Spleen (tissue), 11 donors: ENCODE data around the gene NDE1. TPM values are rescaled to one million over a fixed set of nuclear protein-coding genes. Genes with fewer than 3 reads are reported as not detected.
A peak's percentile ranks its signal among the peaks of the same experiment; 100 is the strongest.

Experiments
- DNase-seq: peaks from one replicate; pipeline ENCODE4 v3.0.0-alpha.2; 2020
- H3K27ac ChIP-seq, 8 donors: fragments of 200-600 bp; sonication (generic) in 7 of 8; 1 replicate in 4 of 8; 2 replicates in 4 of 8; pipeline versions ENCODE4 v1.5.0 to v1.8.0; 2016 to 2021; ENCODE audit warnings: inconsistent platforms in 4 of 8, mild to moderate bottlenecking in 4 of 8, moderate library complexity in 1 of 8
- H3K27me3 ChIP-seq, 7 donors: fragments of 200-600 bp; sonication (generic) in 6 of 7; replicated peaks in 1 of 7; 1 replicate in 4 of 7; 2 replicates in 3 of 7; pipeline versions ENCODE4 v1.5.0 to v1.8.0; 2016 to 2021; ENCODE audit warnings: inconsistent platforms in 3 of 7, mild to moderate bottlenecking in 1 of 7
- H3K36me3 ChIP-seq, 6 donors: fragments of 200-600 bp; sonication (generic) in 5 of 6; 1 replicate in 4 of 6; 2 replicates in 2 of 6; pipeline versions ENCODE4 v1.5.0 to v1.8.0; 2016 to 2021; ENCODE audit warnings: inconsistent platforms in 2 of 6
- H3K4me1 ChIP-seq, 6 donors: fragments of 200-600 bp; sonication (generic) in 5 of 6; 1 replicate in 3 of 6; 2 replicates in 3 of 6; pipeline versions ENCODE4 v1.5.0 to v1.8.0; 2016 to 2021; ENCODE audit warnings: inconsistent platforms in 3 of 6
- H3K4me3 ChIP-seq, 8 donors: fragments of 200-600 bp; sonication (generic) in 7 of 8; 1 replicate in 4 of 8; 2 replicates in 4 of 8; pipeline versions ENCODE4 v1.5.0 to v1.8.0; 2016 to 2021; ENCODE audit warnings: inconsistent platforms in 4 of 8, mild to moderate bottlenecking in 4 of 8, moderate library complexity in 2 of 8
- H3K9me3 ChIP-seq, 8 donors: fragments of 200-600 bp; sonication (generic) in 7 of 8; 1 replicate in 4 of 8; 2 replicates in 4 of 8; pipeline versions ENCODE4 v1.5.0 to v1.8.0; 2016 to 2021; ENCODE audit warnings: inconsistent platforms in 4 of 8
- POLR2A ChIP-seq, 3 donors: fragments of 450-650 bp; IDR thresholded peaks; one replicate each; pipeline ENCODE4 v1.5.1; 2017; ENCODE audit warnings: antibody characterized with exemption in 3 of 3, mild to moderate bottlenecking in 1 of 3
- POLR2AphosphoS5 ChIP-seq, 3 donors: sonication (generic); formaldehyde crosslinking; IDR thresholded peaks; one replicate each; pipeline ENCODE4 v1.5.1; 2017; ENCODE audit warnings: antibody characterized with exemption in 3 of 3
- WGBS, 5 donors: extraction: QIAGEN DNeasy Blood & Tissue Kit in 3 of 5; methylation state at CpG; one replicate each; pipeline versions ENCODE4 v1.1.5 to v1.1.7; 2013 to 2018; 5-methylcytosine and 5-hydroxymethylcytosine counted together
- intact Hi-C: fragments of 100-400 bp; cut with DNase I; formaldehyde crosslinking; loops from one replicate; pipeline ENCODE4 v1.15.0; 2023; ENCODE audit warnings: low total_unique reads
- polyA plus RNA-seq, 3 donors: library from polyadenylated mRNA; stranded (reverse); fragments of 200-250 nt; gene quantifications; one replicate each; pipeline ENCODE4 v1.2.1, GENCODE V29; 2013
- total RNA-seq, 7 donors: library from RNA; depleted of rRNA in 3 of 7; stranded (reverse); fragments of >200 nt in 3 of 7; fragmentation: NEBNext Ultra II Directional in 4 of 7; extraction: Animal tissue kit (Norgen Biotek cat#: 25700) in 4 of 7; gene quantifications; one replicate each; pipeline versions ENCODE4 v1.1.0 to v1.2.1, GENCODE V29; 2016 to 2021
- TF ChIP-seq, protein P1 (sequence below), 11 experiments: fragments of 200-600 bp in 7 of 11; fragments of 450-650 bp in 4 of 11; sonication (generic) in 4 of 11; IDR thresholded peaks in 8 of 11; conservative IDR thresholded peaks in 3 of 11; 1 replicate in 7 of 11; 2 replicates in 4 of 11; pipeline versions ENCODE4 v1.4.0 to v1.8.0; 2016 to 2021; ENCODE audit warnings: antibody characterized with exemption in 11 of 11, inconsistent platforms in 4 of 11, mild to moderate bottlenecking in 1 of 11
- donor health status: healthy with polysubstance abuse.
- donor health status: DM: no; HTN: no; CAD: no; lungs with moderate emphysema.
- donor health status: DM: no; HTN: no; CAD: no.
- donor health status: Bipolar disorder and iron deficiency.
- donor health status: healthy.
- donor health status: DM: no; HTN: no; CAD: no.
- donor health status: DM: yes; HTN: yes; CAD: no.

The NDE1 gene
- total and polyA plus RNA-seq, 10 donors: 8.7 to 69.6 (median 57.5) TPM

GRCh38 chr16:15621889-15622288 lies 28.2 kb upstream of the NDE1 start:
- Histone ChIP-seq H3K27ac (no peak overlapping the region), H3K4me1 (peaks cover 0 to 26% (median 7%) of the 10 kb centered on the region in 6 donors), H3K4me3 (no peak overlapping the region), H3K36me3 (peaks cover 3 to 100% (median 98%) of the 10 kb centered on the region in 6 donors), H3K27me3 (no peaks in the 10 kb centered on the region), H3K9me3 (no peaks in the 10 kb centered on the region)
- no peak for DNase-seq
- 84 to 98% (median 91%) methylated on average over 8 of the region's 8 CpGs for WGBS, 5 donors
- TF ChIP-seq, protein P1, sequence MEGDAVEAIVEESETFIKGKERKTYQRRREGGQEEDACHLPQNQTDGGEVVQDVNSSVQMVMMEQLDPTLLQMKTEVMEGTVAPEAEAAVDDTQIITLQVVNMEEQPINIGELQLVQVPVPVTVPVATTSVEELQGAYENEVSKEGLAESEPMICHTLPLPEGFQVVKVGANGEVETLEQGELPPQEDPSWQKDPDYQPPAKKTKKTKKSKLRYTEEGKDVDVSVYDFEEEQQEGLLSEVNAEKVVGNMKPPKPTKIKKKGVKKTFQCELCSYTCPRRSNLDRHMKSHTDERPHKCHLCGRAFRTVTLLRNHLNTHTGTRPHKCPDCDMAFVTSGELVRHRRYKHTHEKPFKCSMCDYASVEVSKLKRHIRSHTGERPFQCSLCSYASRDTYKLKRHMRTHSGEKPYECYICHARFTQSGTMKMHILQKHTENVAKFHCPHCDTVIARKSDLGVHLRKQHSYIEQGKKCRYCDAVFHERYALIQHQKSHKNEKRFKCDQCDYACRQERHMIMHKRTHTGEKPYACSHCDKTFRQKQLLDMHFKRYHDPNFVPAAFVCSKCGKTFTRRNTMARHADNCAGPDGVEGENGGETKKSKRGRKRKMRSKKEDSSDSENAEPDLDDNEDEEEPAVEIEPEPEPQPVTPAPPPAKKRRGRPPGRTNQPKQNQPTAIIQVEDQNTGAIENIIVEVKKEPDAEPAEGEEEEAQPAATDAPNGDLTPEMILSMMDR (IDR thresholded peaks at IDR 0.05 in 8 of 11, conservative IDR thresholded peaks at IDR 0.05 in 3 of 11): no peak
- no peak for TF ChIP-seq POLR2A (IDR thresholded peaks at IDR 0.05)
- no peak for TF ChIP-seq POLR2AphosphoS5 (IDR thresholded peaks at IDR 0.05)
- intact Hi-C loops: no loop called here

DNA sequence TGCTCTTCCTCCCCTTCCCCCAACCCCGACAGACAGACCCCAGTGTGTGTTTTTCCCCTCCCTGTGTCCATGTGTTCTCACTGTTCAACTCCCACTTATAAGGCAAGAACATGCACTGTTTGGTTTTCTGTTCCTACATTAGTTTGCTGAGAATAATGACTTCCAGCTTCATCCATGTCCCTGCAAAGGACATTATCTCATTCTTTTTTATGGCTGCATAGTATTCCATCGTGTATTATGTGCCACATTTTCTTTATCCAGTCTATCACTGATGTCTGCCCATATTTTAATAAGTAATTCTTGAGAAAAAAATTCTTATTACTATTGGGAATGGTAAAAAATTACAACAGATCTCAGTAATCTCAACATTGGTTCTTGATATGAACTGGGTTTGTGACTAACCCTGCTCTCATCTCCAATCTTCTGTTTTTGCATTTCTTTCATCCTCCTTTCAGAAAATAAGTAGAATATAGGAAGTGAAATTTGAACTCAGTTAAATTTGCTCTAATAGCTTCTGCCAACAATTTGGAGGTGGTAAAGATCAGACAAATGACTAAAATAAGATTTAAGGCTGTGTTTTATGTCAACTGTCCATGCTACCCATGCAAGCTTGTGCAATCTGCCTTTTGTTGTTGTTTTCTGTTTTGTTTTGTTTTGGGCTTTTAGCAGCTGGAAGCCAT lies 18.2 kb upstream of the NDE1 start:
- WGBS, 5 donors: 96 to 100% (median 97%) methylated on average over 2 of the region's 2 CpGs
- H3K9me3 ChIP-seq: no peaks in the 10 kb centered on the region
- DNase-seq: no peak
- H3K27ac ChIP-seq: peak overlapping the region in 4 of 8 donors; percentile 41 to 69 (median 50)
- H3K4me3 ChIP-seq: no peak overlapping the region
- peaks cover 14 to 70% (median 33%) of the 10 kb centered on the region in 6 donors for H3K4me1 ChIP-seq
- TF ChIP-seq POLR2AphosphoS5 (IDR thresholded peaks at IDR 0.05) (no peak), POLR2A (IDR thresholded peaks at IDR 0.05) (no peak)
- TF ChIP-seq, protein P1 (IDR thresholded peaks at IDR 0.05 in 8 of 11, conservative IDR thresholded peaks at IDR 0.05 in 3 of 11): no peak
- no peaks in the 10 kb centered on the region for H3K27me3 ChIP-seq
- intact Hi-C loops: no loop called here
- peaks cover 0 to 100% (median 75%) of the 10 kb centered on the region in 6 donors for H3K36me3 ChIP-seq

GRCh38 chr16:15635926-15636325 lies 14.1 kb upstream of the NDE1 start:
- TF ChIP-seq, protein P1 (IDR thresholded peaks at IDR 0.05 in 8 of 11, conservative IDR thresholded peaks at IDR 0.05 in 3 of 11): no peak
- peak in 1 of 3 donors; percentile 18 for TF ChIP-seq POLR2AphosphoS5 (IDR thresholded peaks at IDR 0.05)
- TF ChIP-seq POLR2A (IDR thresholded peaks at IDR 0.05): no peak

GRCh38 chr16:15636392-15636873 lies 13.6 kb upstream of the NDE1 start:
- Histone ChIP-seq H3K4me1 (peaks cover 36 to 99% (median 76%) of the 10 kb centered on the region in 6 donors), H3K36me3 (peaks cover 0 to 91% (median 65%) of the 10 kb centered on the region in 6 donors), H3K4me3 (peak overlapping the region in 1 of 8 donors; percentile 13), H3K27ac (peak overlapping the region; percentile 61 to 100 (median 98)), H3K9me3 (no peaks in the 10 kb centered on the region), H3K27me3 (no peaks in the 10 kb centered on the region)
- TF ChIP-seq POLR2A (IDR thresholded peaks at IDR 0.05) (no peak), POLR2AphosphoS5 (IDR thresholded peaks at IDR 0.05) (no peak)
- TF ChIP-seq, protein P1 (IDR thresholded peaks at IDR 0.05 in 8 of 11, conservative IDR thresholded peaks at IDR 0.05 in 3 of 11): no peak
- intact Hi-C loops: no loop called here
- no peak for DNase-seq

More at GRCh38 chr16:15635926-15636325, 14.1 kb upstream of the NDE1 start:
- Histone ChIP-seq H3K27me3 (no peaks in the 10 kb centered on the region), H3K27ac (peak overlapping the region; percentile 61 to 100 (median 98)), H3K4me3 (peak overlapping the region in 1 of 8 donors; percentile 13), H3K4me1 (peaks cover 32 to 96% (median 71%) of the 10 kb centered on the region in 6 donors), H3K36me3 (peaks cover 0 to 96% (median 70%) of the 10 kb centered on the region in 6 donors), H3K9me3 (no peaks in the 10 kb centered on the region)
- WGBS, 5 donors: 87 to 92% (median 90%) methylated on average over 9 of the region's 9 CpGs
- intact Hi-C loops: no loop called here
- DNase-seq: no peak
